DOHH2 (cell line): ENCODE data around the gene PRKCZ.

Experiments
- CTCF ChIP-seq: fragments of 200-600 bp; sonication (generic); IDR thresholded peaks from one replicate; pipeline ENCODE4 v1.5.1; 2014; ENCODE audit warnings: antibody characterized with exemption, mild to moderate bottlenecking, low read depth, low read length; ENCODE audit not compliant: poor library complexity, severe bottlenecking
- EZH2phosphoT487 ChIP-seq: fragments of 200-600 bp; sonication (generic); IDR thresholded peaks from 2 replicates; pipeline ENCODE4 v1.6.1; 2017; ENCODE audit warnings: borderline replicate concordance, mild to moderate bottlenecking, antibody characterized with exemption, low read length, moderate library complexity, mixed read lengths

DNA sequence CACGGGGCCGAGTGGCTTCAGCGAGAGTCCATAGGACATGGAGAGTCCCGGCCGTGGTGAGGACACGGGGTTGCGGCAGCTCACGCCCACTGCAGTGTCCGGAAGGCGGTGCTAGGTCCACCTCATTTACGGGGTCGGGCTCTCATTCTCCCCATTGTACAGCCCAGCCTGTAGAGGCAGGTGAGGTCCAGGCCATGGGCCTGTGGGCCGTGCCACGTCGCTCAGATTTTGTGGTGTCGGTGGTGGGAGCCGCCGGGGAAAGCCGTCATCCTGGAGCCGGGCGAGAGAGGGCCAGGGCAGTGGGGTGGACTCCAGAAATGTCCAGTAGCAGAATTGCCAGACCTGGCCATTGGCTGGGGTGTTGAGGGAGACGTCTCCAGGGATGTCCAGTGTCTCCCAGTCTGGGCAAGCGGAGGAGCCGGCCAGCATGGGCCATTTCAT, 59.4 kb downstream of the PRKCZ start:
- no peak for TF ChIP-seq CTCF
- no peak for TF ChIP-seq EZH2phosphoT487
